AG10803 (cell line): ENCODE data around the gene TBX10.
"Not testable (repeated sequence)": the region's sequence is repeated elsewhere in the genome, so short reads cannot be mapped to it uniquely, and the experiment has no call there.

Experiments used
- DNase-seq: peaks from one replicate; pipeline ENCODE4 v3.0.0; 2010; ENCODE audit warnings: low read depth
- H3K4me3 ChIP-seq: 2 replicates; pipeline ENCODE4 v1.5.1; 2011; ENCODE audit warnings: mild to moderate bottlenecking, low read length, control low read depth
- TF ChIP-seq, protein P1 (sequence below): conservative IDR thresholded peaks from 2 replicates; pipeline ENCODE4 v1.5.1; 2011; ENCODE audit warnings: mild to moderate bottlenecking, low read length, control low read depth, inconsistent platforms

Gene TBX10

DNA sequence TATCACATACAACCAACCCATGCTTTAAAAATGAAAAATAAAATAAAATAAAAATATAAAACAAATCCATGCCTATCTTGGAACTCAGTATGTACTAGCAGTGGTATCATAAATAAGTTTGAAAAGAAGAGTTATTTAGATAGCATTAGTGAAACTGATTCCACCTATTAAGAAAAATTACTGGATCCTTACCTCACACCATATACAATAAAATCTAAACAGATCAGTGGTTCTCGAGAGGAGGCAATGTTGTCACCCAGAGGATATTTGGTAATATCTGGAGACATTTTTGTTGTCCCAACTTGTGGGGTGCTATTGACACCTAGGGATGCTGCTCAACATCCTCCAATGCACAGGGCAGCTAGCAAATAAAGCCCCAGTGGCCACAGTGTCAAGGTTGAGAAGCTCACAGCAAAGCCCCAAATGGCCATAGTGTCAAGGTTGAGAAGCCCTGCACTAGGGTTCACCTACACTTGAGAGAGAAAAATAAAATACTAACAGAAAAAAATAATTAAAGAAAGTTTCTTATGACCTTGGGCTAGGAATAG lies 42.7 kb downstream of the TBX10 start:
- no peak overlapping the region for H3K4me3 ChIP-seq
- no peak for DNase-seq
- TF ChIP-seq, protein P1, sequence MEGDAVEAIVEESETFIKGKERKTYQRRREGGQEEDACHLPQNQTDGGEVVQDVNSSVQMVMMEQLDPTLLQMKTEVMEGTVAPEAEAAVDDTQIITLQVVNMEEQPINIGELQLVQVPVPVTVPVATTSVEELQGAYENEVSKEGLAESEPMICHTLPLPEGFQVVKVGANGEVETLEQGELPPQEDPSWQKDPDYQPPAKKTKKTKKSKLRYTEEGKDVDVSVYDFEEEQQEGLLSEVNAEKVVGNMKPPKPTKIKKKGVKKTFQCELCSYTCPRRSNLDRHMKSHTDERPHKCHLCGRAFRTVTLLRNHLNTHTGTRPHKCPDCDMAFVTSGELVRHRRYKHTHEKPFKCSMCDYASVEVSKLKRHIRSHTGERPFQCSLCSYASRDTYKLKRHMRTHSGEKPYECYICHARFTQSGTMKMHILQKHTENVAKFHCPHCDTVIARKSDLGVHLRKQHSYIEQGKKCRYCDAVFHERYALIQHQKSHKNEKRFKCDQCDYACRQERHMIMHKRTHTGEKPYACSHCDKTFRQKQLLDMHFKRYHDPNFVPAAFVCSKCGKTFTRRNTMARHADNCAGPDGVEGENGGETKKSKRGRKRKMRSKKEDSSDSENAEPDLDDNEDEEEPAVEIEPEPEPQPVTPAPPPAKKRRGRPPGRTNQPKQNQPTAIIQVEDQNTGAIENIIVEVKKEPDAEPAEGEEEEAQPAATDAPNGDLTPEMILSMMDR: no peak

DNA sequence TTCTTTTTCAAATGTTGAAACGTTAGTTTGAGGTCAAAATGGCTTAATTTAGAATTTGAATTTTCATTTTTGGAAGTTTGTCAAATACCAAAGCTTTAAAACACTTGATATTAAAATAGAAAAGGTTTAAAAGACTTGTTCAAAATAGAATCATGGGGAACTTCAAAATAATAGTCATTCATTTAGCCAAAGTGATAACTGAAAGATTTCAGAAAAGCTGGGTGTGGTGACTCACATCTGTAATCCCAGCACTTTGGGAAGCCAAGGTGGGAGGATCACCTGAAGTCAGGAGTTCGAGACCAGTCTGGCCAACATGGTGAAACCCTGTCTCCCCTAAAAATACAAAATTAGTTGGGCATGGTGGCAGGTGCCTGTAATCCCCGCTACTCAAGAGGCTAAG lies 45.1 kb downstream of the TBX10 start:
- no peak for DNase-seq
- H3K4me3 ChIP-seq: no peak overlapping the region
- TF ChIP-seq, protein P1: no peak

DNA sequence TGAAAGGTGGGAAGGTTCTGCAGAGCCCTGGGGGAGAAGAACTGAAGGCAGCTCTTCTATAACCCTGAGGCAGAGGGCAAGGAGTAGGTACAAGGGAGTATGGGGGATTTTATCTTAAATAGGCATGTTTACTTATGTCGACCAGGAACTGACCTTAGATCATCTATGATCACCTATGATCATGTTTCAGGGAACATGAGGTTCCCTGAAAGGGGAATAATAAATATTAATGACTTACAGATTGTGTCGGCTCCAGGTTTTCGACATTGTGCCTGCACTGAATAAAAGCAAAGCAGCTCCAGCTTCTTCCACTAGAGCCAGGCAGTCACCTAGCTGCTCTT lies 46.0 kb downstream of the TBX10 start:
- TF ChIP-seq, protein P1: no peak
- no peak for DNase-seq
- H3K4me3 ChIP-seq: no peak overlapping the region

DNA sequence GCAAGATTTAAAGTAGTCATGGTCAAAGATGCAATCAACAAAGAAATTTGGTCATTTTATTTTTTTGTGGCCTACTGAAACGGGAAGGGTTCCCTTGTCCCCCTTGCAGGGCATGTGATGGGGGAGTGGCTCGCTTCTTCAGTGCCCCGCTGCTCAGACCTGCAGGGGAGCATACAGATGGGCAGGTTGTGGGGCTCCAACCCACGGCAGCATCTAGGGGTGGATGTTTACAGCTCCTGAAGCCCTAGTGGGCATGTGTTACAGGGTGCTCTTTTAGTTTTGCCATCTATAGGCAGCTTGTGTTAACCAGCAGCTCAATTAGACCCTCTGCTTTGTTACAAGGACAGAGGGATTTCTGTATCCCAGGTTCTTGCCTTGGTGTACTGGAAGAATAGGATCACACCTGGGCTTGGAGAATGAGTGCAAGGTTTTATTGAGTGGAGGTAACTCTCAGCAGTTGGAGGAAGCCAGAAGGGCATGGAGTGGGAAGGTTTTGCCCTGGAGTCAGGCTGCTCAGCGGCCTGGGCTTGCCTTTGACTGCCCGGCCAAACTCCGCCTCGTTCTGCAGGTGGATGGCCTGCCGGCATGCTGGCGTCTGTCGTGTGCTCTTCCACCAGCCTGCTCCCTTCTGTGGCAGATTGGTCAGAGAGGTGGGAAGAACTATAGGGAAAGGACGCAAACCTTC lies 46.5 kb downstream of the TBX10 start:
- TF ChIP-seq, protein P1: no peak
- DNase-seq: no peak
- H3K4me3 ChIP-seq: no peak overlapping the region

DNA sequence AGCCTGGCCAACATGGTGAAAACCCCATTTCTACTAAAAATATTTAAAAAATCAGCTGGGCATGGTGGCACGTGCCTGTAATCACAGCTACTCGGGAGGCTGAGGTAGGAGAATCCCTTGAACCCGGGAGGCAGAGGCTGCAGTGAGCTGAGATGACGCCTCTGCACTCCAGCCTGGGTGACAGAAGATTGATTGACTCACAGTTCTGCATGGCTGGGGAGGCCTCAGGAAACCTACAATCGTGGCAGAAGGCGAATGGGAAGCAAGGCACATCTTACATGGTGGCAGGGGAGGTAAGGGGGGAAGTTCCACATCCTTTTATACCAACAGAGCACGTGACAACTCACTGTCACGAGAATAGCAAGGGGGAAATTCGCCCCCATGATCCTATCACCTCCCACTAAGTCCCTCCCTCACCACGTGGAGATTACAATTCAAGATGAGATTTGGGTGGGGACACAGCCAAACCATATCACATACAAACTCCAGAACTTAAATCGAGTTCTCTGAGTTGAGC lies 50.6 kb downstream of the TBX10 start:
- not testable (repeated sequence) for DNase-seq, H3K4me3 ChIP-seq

DNA sequence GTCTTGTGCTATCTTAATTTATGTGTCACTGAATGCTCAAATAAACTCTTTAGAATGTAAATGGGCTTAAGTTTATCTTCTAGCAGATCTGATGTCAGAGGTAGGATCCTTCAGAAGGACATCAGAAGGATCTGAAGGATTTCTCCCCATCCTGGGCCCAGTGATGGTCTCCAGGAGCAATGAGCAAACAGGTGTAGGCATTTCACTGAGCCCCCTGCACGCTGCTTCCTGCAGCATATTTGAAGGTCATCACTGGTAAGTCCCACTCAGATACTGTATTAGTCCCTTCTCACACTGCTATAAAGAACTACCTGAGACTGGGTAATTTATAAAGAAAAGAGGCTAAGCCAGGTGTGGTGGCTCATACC lies 51.4 kb downstream of the TBX10 start:
- TF ChIP-seq, protein P1: no peak
- no peak overlapping the region for H3K4me3 ChIP-seq
- DNase-seq: no peak

DNA sequence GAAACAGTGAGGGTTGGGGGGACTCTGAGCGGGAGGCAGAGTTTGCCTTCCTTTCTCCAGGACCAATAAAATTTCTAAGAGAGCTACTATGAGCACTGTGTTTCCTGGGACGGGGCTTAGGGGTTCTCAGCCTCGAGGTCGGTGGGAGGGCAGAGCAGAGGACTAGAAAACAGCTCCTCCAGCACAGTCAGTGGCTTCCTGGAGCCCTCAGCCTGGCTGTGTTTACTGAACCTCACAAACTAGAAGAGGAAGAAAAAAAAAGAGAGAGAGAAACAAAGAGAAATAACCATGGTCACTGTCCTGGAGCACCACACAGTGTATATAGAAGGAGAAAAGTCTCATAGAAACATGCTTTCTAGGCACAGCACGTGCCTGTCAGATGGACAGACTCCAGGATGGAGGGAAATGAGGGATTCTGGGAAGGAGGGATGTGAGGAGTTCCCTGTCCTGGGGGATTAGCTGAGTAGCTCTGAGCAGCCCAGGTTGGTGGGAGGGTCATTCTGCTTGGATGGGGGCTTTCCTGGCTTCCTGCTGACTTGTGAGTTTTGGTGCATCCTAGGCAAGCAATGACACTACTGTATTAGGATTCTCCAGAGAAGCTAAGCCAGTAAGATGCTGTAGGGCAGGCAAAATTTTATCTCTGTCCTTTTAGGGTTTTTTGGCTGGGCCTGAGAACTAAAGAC lies 52.9 kb downstream of the TBX10 start:
- no peak for DNase-seq
- TF ChIP-seq, protein P1: no peak
- no peak overlapping the region for H3K4me3 ChIP-seq
